Fibroblast of lung (primary cell): Measurements from ENCODE around the gene TSC22D1.

Experiments used
- EZH2 ChIP-seq: IDR thresholded peaks from 2 replicates; pipeline ENCODE4 v1.5.1; 2012; ENCODE audit warnings: low read length, control low read depth, mild to moderate bottlenecking; ENCODE audit errors: missing control alignments
- TF ChIP-seq, protein P1 (sequence below), 2 donors: IDR thresholded peaks in 1 of 2; conservative IDR thresholded peaks in 1 of 2; 1 replicate in 1 of 2; 2 replicates in 1 of 2; pipeline ENCODE4 v1.5.1; 2011 to 2012; ENCODE audit warnings: low read length in 2 of 2, control low read depth in 1 of 2, inconsistent platforms in 1 of 2, low read depth in 1 of 2, mild to moderate bottlenecking in 1 of 2

GRCh38 chr13:44557986-44558385, 18.1 kb downstream of the TSC22D1 start:
- TF ChIP-seq, protein P1, sequence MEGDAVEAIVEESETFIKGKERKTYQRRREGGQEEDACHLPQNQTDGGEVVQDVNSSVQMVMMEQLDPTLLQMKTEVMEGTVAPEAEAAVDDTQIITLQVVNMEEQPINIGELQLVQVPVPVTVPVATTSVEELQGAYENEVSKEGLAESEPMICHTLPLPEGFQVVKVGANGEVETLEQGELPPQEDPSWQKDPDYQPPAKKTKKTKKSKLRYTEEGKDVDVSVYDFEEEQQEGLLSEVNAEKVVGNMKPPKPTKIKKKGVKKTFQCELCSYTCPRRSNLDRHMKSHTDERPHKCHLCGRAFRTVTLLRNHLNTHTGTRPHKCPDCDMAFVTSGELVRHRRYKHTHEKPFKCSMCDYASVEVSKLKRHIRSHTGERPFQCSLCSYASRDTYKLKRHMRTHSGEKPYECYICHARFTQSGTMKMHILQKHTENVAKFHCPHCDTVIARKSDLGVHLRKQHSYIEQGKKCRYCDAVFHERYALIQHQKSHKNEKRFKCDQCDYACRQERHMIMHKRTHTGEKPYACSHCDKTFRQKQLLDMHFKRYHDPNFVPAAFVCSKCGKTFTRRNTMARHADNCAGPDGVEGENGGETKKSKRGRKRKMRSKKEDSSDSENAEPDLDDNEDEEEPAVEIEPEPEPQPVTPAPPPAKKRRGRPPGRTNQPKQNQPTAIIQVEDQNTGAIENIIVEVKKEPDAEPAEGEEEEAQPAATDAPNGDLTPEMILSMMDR (conservative IDR thresholded peaks at IDR 0.05 in 1 of 2, IDR thresholded peaks at IDR 0.05 in 1 of 2; ENCODE audit: low read depth in 1 of 2, low read length in 2 of 2): no peak
- TF ChIP-seq EZH2: no peak
